ENCODE data around the gene CEP104. TPM values are rescaled to one million over a fixed set of nuclear protein-coding genes. Genes with fewer than 3 reads are reported as not detected.

The CEP104 gene
- polyA plus RNA-seq, 3 donors: 8.3 to 25.1 (median 13.0) TPM

DNA sequence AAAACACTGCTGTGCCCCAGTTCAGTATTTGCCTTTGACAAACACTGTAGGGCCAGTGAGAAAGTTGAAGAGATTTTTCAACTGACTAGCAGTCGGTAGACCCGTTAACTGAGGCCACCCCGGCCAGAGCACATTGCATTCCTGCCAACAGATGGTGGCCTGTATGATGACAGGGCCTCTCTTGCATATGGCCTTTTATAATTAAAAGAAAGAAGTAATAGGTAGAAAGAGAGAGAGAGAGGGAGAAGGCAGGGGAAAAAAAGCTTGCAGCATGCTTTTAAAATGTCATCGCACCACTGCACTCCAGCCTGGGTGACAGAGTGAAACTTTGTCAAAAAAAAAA is 47.8 kb upstream of the CEP104 start:
- TF ChIP-seq, protein P1, sequence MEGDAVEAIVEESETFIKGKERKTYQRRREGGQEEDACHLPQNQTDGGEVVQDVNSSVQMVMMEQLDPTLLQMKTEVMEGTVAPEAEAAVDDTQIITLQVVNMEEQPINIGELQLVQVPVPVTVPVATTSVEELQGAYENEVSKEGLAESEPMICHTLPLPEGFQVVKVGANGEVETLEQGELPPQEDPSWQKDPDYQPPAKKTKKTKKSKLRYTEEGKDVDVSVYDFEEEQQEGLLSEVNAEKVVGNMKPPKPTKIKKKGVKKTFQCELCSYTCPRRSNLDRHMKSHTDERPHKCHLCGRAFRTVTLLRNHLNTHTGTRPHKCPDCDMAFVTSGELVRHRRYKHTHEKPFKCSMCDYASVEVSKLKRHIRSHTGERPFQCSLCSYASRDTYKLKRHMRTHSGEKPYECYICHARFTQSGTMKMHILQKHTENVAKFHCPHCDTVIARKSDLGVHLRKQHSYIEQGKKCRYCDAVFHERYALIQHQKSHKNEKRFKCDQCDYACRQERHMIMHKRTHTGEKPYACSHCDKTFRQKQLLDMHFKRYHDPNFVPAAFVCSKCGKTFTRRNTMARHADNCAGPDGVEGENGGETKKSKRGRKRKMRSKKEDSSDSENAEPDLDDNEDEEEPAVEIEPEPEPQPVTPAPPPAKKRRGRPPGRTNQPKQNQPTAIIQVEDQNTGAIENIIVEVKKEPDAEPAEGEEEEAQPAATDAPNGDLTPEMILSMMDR (IDR thresholded peaks at IDR 0.05): no peak
- Histone ChIP-seq H3K9me3 (replicated peaks in 1 of 2; ENCODE audit: control insufficient read depth in 1 of 2, insufficient read depth in 1 of 2, low read length in 2 of 2) (no peaks in the 10 kb centered on the region), H3K4me3 (replicated peaks in 1 of 3; ENCODE audit: low read depth in 2 of 3, low read length in 3 of 3) (no peak overlapping the region), H3K27ac (ENCODE audit: low read depth in 1 of 2, low read length in 2 of 2) (no peak overlapping the region), H3K9ac (ENCODE audit: insufficient read depth, low read length, poor library complexity, severe bottlenecking) (no peak overlapping the region), H3K4me1 (ENCODE audit: control insufficient read depth in 1 of 2, insufficient read depth in 2 of 2, low read length in 2 of 2) (peaks cover 12 to 20% of the 10 kb centered on the region in 2 donors), H2AFZ (ENCODE audit: insufficient read depth, low read depth, low read length, poor library complexity, severe bottlenecking) (no peak overlapping the region), H3K4me2 (replicated peaks; ENCODE audit: extremely low read depth, low read length, poor library complexity, severe bottlenecking) (no peak overlapping the region), H3K27me3 (ENCODE audit: control insufficient read depth in 2 of 2, insufficient read depth in 2 of 2, low read length in 2 of 2) (no peaks in the 10 kb centered on the region), H3K36me3 (replicated peaks in 1 of 2; ENCODE audit: control insufficient read depth in 1 of 2, insufficient read depth in 2 of 2, low read length in 2 of 2) (no peaks in the 10 kb centered on the region), H3K79me2 (ENCODE audit: insufficient read depth, low read length) (peaks cover 2% of the 10 kb centered on the region), H4K20me1 (ENCODE audit: insufficient read depth, low read length) (no peaks in the 10 kb centered on the region)
- Mint-ChIP-seq H3K4me3 (no peak overlapping the region), H3K27me3 (ENCODE audit: low read depth in 3 of 3) (peaks cover 6 to 15% (median 10%) of the 10 kb centered on the region in 3 donors), H3K9me3 (no peaks in the 10 kb centered on the region), H3K36me3 (peaks cover 5% of the 10 kb centered on the region in 2 donors), H3K4me1 (peaks cover 28% of the 10 kb centered on the region), H3K27ac (no peak overlapping the region)
- intact Hi-C loops (cut with micrococcal nuclease): loop anchor here (5.0 to 10.0 kb wide), 3 partner anchors 130 to 280 kb away; partner anchors contain the start of genes SMIM1 (in 2 of the 2) and TPRG1L (in 1 of the 2)
- WGBS (ENCODE audit: insufficient coverage): 87% methylated on average over 3 of the region's 4 CpGs
- no peak for DNase-seq

GRCh38 chr1:3904006-3904842 is 47.2 kb upstream of the CEP104 start:
- Mint-ChIP-seq H3K4me3 (no peak overlapping the region), H3K27ac (no peak overlapping the region), H3K27me3 (ENCODE audit: low read depth in 3 of 3) (peaks cover 6 to 12% (median 6%) of the 10 kb centered on the region in 3 donors), H3K36me3 (peaks cover 5% of the 10 kb centered on the region in 2 donors), H3K9me3 (no peaks in the 10 kb centered on the region), H3K4me1 (peaks cover 31% of the 10 kb centered on the region)
- no peaks in the 10 kb centered on the region for H3K36me3 ChIP-seq (replicated peaks in 1 of 2; ENCODE audit: control insufficient read depth in 1 of 2, insufficient read depth in 2 of 2, low read length in 2 of 2)
- H4K20me1 ChIP-seq (ENCODE audit: insufficient read depth, low read length): peaks cover 3% of the 10 kb centered on the region
- no peak overlapping the region for H3K27ac ChIP-seq (ENCODE audit: low read depth in 1 of 2, low read length in 2 of 2)
- DNase-seq: no peak
- H3K9ac ChIP-seq (ENCODE audit: insufficient read depth, low read length, poor library complexity, severe bottlenecking): no peak overlapping the region
- peaks cover 18 to 26% of the 10 kb centered on the region in 2 donors for H3K4me1 ChIP-seq (ENCODE audit: control insufficient read depth in 1 of 2, insufficient read depth in 2 of 2, low read length in 2 of 2)
- TF ChIP-seq, protein P1 (IDR thresholded peaks at IDR 0.05): no peak
- no peaks in the 10 kb centered on the region for H3K9me3 ChIP-seq (replicated peaks in 1 of 2; ENCODE audit: control insufficient read depth in 1 of 2, insufficient read depth in 1 of 2, low read length in 2 of 2)
- H3K79me2 ChIP-seq (ENCODE audit: insufficient read depth, low read length): peaks cover 8% of the 10 kb centered on the region
- H3K4me2 ChIP-seq (replicated peaks; ENCODE audit: extremely low read depth, low read length, poor library complexity, severe bottlenecking): no peak overlapping the region
- intact Hi-C loops (cut with micrococcal nuclease): loop anchor here (5.0 to 10.0 kb wide), 3 partner anchors 129 to 279 kb away; partner anchors contain the start of genes SMIM1 (in 2 of the 2) and TPRG1L (in 1 of the 2)
- WGBS (ENCODE audit: insufficient coverage): 70% methylated on average over 11 of the region's 24 CpGs
- H2AFZ ChIP-seq (ENCODE audit: insufficient read depth, low read depth, low read length, poor library complexity, severe bottlenecking): no peak overlapping the region
- H3K27me3 ChIP-seq (ENCODE audit: control insufficient read depth in 2 of 2, insufficient read depth in 2 of 2, low read length in 2 of 2): no peaks in the 10 kb centered on the region
- H3K4me3 ChIP-seq (replicated peaks in 1 of 3; ENCODE audit: low read depth in 2 of 3, low read length in 3 of 3): no peak overlapping the region
